ENCODE measurements around the gene DNM3.
"Not testable (repeated sequence)": the region's sequence is repeated elsewhere in the genome, so short reads cannot be mapped to it uniquely, and the experiment has no call there.

Gene DNM3

GRCh38 chr1:172298141-172298540, 456.8 kb downstream of the DNM3 start:
- DNase-seq, result no peak

- no peak for DNase-seq
Observed at GRCh38 chr1:172298911-172299310, 457.6 kb downstream of the DNM3 start.

- no peak for DNase-seq
Observed at GRCh38 chr1:172299515-172299914, 458.2 kb downstream of the DNM3 start.

GRCh38 chr1:172307508-172307907, 466.2 kb downstream of the DNM3 start:
- DNase-seq, result not testable (repeated sequence)

GRCh38 chr1:172308142-172308541, 466.8 kb downstream of the DNM3 start:
- no peak for DNase-seq

GRCh38 chr1:172308577-172308976, 467.3 kb downstream of the DNM3 start:
- DNase-seq, result peak; percentile 28

GRCh38 chr1:172320733-172321132, 479.4 kb downstream of the DNM3 start:
- peak; percentile 82 for DNase-seq

GRCh38 chr1:172321451-172321850, 480.2 kb downstream of the DNM3 start:
- peak; percentile 92 for DNase-seq

- DNase-seq, result peak; percentile 100
Observed at GRCh38 chr1:172322219-172323061, 481.1 kb downstream of the DNM3 start.

- peak; percentile 28 for DNase-seq
Observed at GRCh38 chr1:172323686-172324085, 482.4 kb downstream of the DNM3 start.

GRCh38 chr1:172324086-172324485, 482.8 kb downstream of the DNM3 start:
- DNase-seq, result peak; percentile 54

- no peak for DNase-seq
Observed at GRCh38 chr1:172324761-172325160, 483.5 kb downstream of the DNM3 start.

GRCh38 chr1:172325531-172325930, 484.2 kb downstream of the DNM3 start:
- DNase-seq, result peak; percentile 62

- DNase-seq, result peak; percentile 49
Observed at GRCh38 chr1:172326136-172326535, 484.8 kb downstream of the DNM3 start.

GRCh38 chr1:172328266-172328665, 487.0 kb downstream of the DNM3 start:
- DNase-seq, result no peak

- no peak for DNase-seq
Observed at GRCh38 chr1:172332230-172332629, 490.9 kb downstream of the DNM3 start.

GRCh38 chr1:172335377-172335776, 494.1 kb downstream of the DNM3 start:
- DNase-seq, result no peak

- DNase-seq, result no peak
Observed at GRCh38 chr1:172338295-172338735, 497.0 kb downstream of the DNM3 start.

GRCh38 chr1:172339842-172340241, 498.5 kb downstream of the DNM3 start:
- no peak for DNase-seq

GRCh38 chr1:172340520-172340919, 499.2 kb downstream of the DNM3 start:
- no peak for DNase-seq

- no peak for DNase-seq
Observed at GRCh38 chr1:172341697-172342096, 500.4 kb downstream of the DNM3 start.

- no peak for DNase-seq
Observed at GRCh38 chr1:172342584-172343239, 501.4 kb downstream of the DNM3 start.

- peak; percentile 96 for DNase-seq
Observed at GRCh38 chr1:172343240-172344160, 502.2 kb downstream of the DNM3 start.
